ENCODE measurements around the gene ATXN1.
A peak's percentile ranks its signal among the peaks of the same experiment; 100 is the strongest.

ATXN1 gene

GRCh38 chr6:16761471-16762267, 409 bp upstream of the ATXN1 start:
- DNase-seq (ENCODE audit: extremely low read depth, low read depth) = no peak
- no peak for TF ChIP-seq CTCF (IDR thresholded peaks at IDR 0.05; ENCODE audit: low read depth, low read length, missing control alignments)

GRCh38 chr6:16759646-16760515, 1.4 kb downstream of the ATXN1 start:
- TF ChIP-seq CTCF (IDR thresholded peaks at IDR 0.05; ENCODE audit: low read depth, low read length, missing control alignments) = no peak
- no peak for DNase-seq (ENCODE audit: extremely low read depth, low read depth)
- peak overlapping the region; percentile 85 for H3K4me3 ChIP-seq (replicated peaks; ENCODE audit: low read depth, low read length)

More at GRCh38 chr6:16761471-16762267, 409 bp upstream of the ATXN1 start:
- peak overlapping the region; percentile 85 for H3K4me3 ChIP-seq (replicated peaks; ENCODE audit: low read depth, low read length)

GRCh38 chr6:16759181-16759645, 2.0 kb downstream of the ATXN1 start:
- peak overlapping the region; percentile 85 for H3K4me3 ChIP-seq (replicated peaks; ENCODE audit: low read depth, low read length)
- no peak for DNase-seq (ENCODE audit: extremely low read depth, low read depth)
- no peak for TF ChIP-seq CTCF (IDR thresholded peaks at IDR 0.05; ENCODE audit: low read depth, low read length, missing control alignments)

- peak overlapping the region; percentile 85 for H3K4me3 ChIP-seq (replicated peaks; ENCODE audit: low read depth, low read length)
- DNase-seq (ENCODE audit: extremely low read depth, low read depth) = no peak
- no peak for TF ChIP-seq CTCF (IDR thresholded peaks at IDR 0.05; ENCODE audit: low read depth, low read length, missing control alignments)
Measured at GRCh38 chr6:16758163-16758975, 2.9 kb downstream of the ATXN1 start.

GRCh38 chr6:16757332-16757731, 3.9 kb downstream of the ATXN1 start:
- TF ChIP-seq CTCF (IDR thresholded peaks at IDR 0.05; ENCODE audit: low read depth, low read length, missing control alignments) = no peak
- DNase-seq (ENCODE audit: extremely low read depth, low read depth) = no peak
- no peak overlapping the region for H3K4me3 ChIP-seq (replicated peaks; ENCODE audit: low read depth, low read length)

GRCh38 chr6:16756660-16757255, 4.5 kb downstream of the ATXN1 start:
- no peak overlapping the region for H3K4me3 ChIP-seq (replicated peaks; ENCODE audit: low read depth, low read length)
- no peak for DNase-seq (ENCODE audit: extremely low read depth, low read depth)
- TF ChIP-seq CTCF (IDR thresholded peaks at IDR 0.05; ENCODE audit: low read depth, low read length, missing control alignments) = no peak

Measured in HFF-Myc (cell line).